Measurements from ENCODE around the gene ZNF273.

- TF ChIP-seq RAD21 (conservative IDR thresholded peaks at IDR 0.05) = no peak
- TF ChIP-seq, protein P1, sequence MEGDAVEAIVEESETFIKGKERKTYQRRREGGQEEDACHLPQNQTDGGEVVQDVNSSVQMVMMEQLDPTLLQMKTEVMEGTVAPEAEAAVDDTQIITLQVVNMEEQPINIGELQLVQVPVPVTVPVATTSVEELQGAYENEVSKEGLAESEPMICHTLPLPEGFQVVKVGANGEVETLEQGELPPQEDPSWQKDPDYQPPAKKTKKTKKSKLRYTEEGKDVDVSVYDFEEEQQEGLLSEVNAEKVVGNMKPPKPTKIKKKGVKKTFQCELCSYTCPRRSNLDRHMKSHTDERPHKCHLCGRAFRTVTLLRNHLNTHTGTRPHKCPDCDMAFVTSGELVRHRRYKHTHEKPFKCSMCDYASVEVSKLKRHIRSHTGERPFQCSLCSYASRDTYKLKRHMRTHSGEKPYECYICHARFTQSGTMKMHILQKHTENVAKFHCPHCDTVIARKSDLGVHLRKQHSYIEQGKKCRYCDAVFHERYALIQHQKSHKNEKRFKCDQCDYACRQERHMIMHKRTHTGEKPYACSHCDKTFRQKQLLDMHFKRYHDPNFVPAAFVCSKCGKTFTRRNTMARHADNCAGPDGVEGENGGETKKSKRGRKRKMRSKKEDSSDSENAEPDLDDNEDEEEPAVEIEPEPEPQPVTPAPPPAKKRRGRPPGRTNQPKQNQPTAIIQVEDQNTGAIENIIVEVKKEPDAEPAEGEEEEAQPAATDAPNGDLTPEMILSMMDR (IDR thresholded peaks at IDR 0.05; ENCODE audit: poor library complexity, severe bottlenecking) = no peak
- TF ChIP-seq EZH2 (IDR thresholded peaks at IDR 0.05; ENCODE audit: borderline replicate concordance, insufficient read depth, low read length, poor library complexity, severe bottlenecking) = no peak
- TF ChIP-seq EP300 (conservative IDR thresholded peaks at IDR 0.05; ENCODE audit: poor library complexity, severe bottlenecking) = no peak
- no peak for TF ChIP-seq SMC3 (conservative IDR thresholded peaks at IDR 0.05; ENCODE audit: poor library complexity)
Measured at GRCh38 chr7:64880322-64881297, 22.5 kb upstream of the ZNF273 start.
